Endothelial cell (in vitro differentiated cells): ENCODE data around the gene ZC2HC1C. TPM values are rescaled to one million over a fixed set of nuclear protein-coding genes. Genes with fewer than 3 reads are reported as not detected.
A peak's percentile ranks its signal among the peaks of the same experiment; 100 is the strongest.

ENCODE experiments used
- DNase-seq: peaks from one replicate; pipeline ENCODE4 v3.0.0; 2021; ENCODE audit warnings: low spot score
- H3K27ac Mint-ChIP-seq: one replicate; pipeline ENCODE4 v1.8.0; 2021; ENCODE audit warnings: mixed read lengths, inconsistent platforms; ENCODE audit not compliant: unreplicated experiment
- H3K27me3 Mint-ChIP-seq: one replicate; pipeline ENCODE4 v1.8.0; 2021; ENCODE audit warnings: mild to moderate bottlenecking, moderate library complexity, mixed read lengths, inconsistent platforms; ENCODE audit not compliant: unreplicated experiment
- H3K36me3 Mint-ChIP-seq: one replicate; pipeline ENCODE4 v1.8.0; 2021; ENCODE audit warnings: mild to moderate bottlenecking, low read depth, mixed read lengths, inconsistent platforms; ENCODE audit not compliant: unreplicated experiment
- H3K4me1 Mint-ChIP-seq: one replicate; pipeline ENCODE4 v1.8.0; 2021; ENCODE audit warnings: mild to moderate bottlenecking, mixed read lengths, inconsistent platforms; ENCODE audit not compliant: unreplicated experiment
- H3K4me3 Mint-ChIP-seq: one replicate; pipeline ENCODE4 v1.8.0; 2021; ENCODE audit warnings: mild to moderate bottlenecking, mixed read lengths, inconsistent platforms; ENCODE audit not compliant: unreplicated experiment
- H3K9me3 Mint-ChIP-seq: one replicate; pipeline ENCODE4 v1.8.0; 2021; ENCODE audit warnings: mixed read lengths, inconsistent platforms; ENCODE audit not compliant: unreplicated experiment
- CTCF ChIP-seq: fragments of 200-600 bp; sonication (generic); IDR thresholded peaks from one replicate; pipeline ENCODE4 v1.5.0; 2021; ENCODE audit warnings: antibody characterized with exemption; ENCODE audit not compliant: unreplicated experiment
- total RNA-seq: library from RNA; stranded (reverse); fragmentation: NEBNext Ultra II Directional; extraction: Animal tissue kit (Norgen Biotek cat#: 25700); gene quantifications from one replicate; pipeline ENCODE4 v1.2.1, GENCODE V29; 2021; ENCODE audit not compliant: unreplicated experiment

Gene ZC2HC1C
- total RNA-seq, 1 donor from 2014 or later: 1.6 TPM

DNA sequence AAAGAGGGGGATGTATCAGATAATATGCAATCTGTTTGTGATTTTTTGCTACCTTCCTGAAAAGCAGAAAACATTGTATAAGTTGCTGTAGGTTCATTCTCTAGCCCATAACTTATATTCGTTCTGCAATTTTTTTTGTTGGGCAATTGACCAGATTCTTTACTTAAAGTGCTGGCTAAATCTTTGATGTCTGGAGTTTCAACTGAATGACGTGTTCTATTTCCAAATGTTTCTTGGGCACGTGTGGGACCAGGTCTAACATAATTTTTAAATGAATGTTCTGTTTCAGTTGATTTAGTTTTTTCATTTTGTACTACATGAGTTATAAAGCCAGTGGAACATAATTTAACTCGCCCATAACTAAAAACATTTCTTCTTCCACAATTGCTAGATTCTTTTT lies 21.9 kb upstream of the ZC2HC1C start:
- Mint-ChIP-seq H3K4me3 (no peak overlapping the region), H3K27ac (no peak overlapping the region), H3K36me3 (no peaks in the 10 kb centered on the region), H3K27me3 (peaks cover 3% of the 10 kb centered on the region), H3K4me1 (peaks cover 5% of the 10 kb centered on the region), H3K9me3 (no peaks in the 10 kb centered on the region)
- no peak for DNase-seq
- no peak for TF ChIP-seq CTCF

DNA sequence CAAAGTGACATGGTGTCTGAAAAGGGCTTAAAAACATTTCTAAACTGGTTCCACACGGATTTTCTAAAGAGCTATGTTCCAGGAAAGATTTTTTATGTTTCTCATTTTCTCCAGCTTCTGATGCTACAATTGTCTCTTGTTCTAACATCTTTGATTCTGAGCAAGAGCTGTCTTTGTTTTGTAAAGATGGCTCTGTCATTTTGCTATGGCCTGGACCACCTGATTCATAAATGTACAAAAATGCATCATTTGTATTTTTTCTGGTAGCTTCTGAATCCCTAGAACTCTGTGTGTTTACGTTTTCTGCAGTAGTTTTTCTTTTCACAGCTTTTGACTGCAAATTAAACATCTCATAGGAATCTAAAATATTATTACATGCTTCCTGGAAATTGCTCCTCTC lies 21.3 kb upstream of the ZC2HC1C start:
- H3K36me3 Mint-ChIP-seq: no peaks in the 10 kb centered on the region
- peaks cover 5% of the 10 kb centered on the region for H3K4me1 Mint-ChIP-seq
- DNase-seq: no peak
- H3K27ac Mint-ChIP-seq: no peak overlapping the region
- H3K4me3 Mint-ChIP-seq: no peak overlapping the region
- no peaks in the 10 kb centered on the region for H3K9me3 Mint-ChIP-seq
- no peak for TF ChIP-seq CTCF
- peaks cover 3% of the 10 kb centered on the region for H3K27me3 Mint-ChIP-seq

DNA sequence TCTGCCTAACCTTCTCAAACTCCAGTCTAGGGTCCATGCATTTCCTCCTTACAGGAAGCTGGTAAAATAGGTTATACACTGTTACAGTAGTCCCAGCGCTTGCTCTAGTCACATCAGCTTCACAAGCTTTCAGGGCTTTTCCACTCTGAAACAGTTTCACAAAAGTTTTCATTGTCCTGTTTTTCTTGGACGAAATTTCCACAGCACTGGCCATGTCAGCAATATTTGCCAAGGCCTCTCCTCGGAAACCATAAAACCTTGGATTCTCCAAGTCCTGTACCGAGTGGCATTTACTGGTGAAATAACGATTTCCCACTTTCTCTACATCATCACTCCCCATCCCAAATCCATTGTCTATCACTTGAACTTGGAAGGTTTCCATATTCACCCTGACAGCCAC lies 20.3 kb upstream of the ZC2HC1C start:
- H3K4me3 Mint-ChIP-seq: no peak overlapping the region
- H3K4me1 Mint-ChIP-seq: peaks cover 5% of the 10 kb centered on the region
- no peak for TF ChIP-seq CTCF
- no peak for DNase-seq
- H3K27ac Mint-ChIP-seq: no peak overlapping the region
- no peaks in the 10 kb centered on the region for H3K36me3 Mint-ChIP-seq
- peaks cover 3% of the 10 kb centered on the region for H3K27me3 Mint-ChIP-seq
- H3K9me3 Mint-ChIP-seq: no peaks in the 10 kb centered on the region

DNA sequence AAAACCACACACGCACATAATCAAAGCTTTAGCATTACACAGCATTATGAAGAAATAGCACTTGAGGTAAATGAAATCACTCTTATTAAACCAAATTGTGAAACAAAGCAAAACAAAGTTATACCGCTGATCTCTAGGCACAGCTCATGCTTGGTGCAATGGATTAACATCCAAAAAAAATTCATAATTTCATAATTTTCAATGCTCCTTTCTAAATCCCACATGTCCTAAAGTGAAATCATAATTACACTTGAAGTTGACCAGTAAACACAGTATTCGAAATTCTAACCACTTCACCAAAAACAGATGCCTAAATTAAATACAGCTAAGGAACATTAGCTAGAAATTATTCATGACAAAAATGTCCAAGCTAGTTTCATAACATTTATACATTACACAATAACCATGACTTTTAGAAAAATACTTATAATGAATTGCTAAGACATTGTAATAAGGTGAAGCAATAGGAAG lies 19.7 kb upstream of the ZC2HC1C start:
- H3K27ac Mint-ChIP-seq: no peak overlapping the region
- H3K9me3 Mint-ChIP-seq: no peaks in the 10 kb centered on the region
- no peak for TF ChIP-seq CTCF
- peaks cover 5% of the 10 kb centered on the region for H3K4me1 Mint-ChIP-seq
- H3K36me3 Mint-ChIP-seq: no peaks in the 10 kb centered on the region
- DNase-seq: no peak
- H3K4me3 Mint-ChIP-seq: peak overlapping the region; percentile 7
- peaks cover 3% of the 10 kb centered on the region for H3K27me3 Mint-ChIP-seq

GRCh38 chr14:75050852-75051555 lies 18.4 kb upstream of the ZC2HC1C start, which contains the start of gene MLH3:
TSS of gene MLH3 (minus strand) at chr14:75051467. CDS start at chr14:75049655, 1,812 bp downstream.
- DNase-seq: peak; percentile 83
- no peaks in the 10 kb centered on the region for H3K36me3 Mint-ChIP-seq
- peak within 1 kb of the TSS; percentile 93 for H3K4me3 Mint-ChIP-seq
- no peak for TF ChIP-seq CTCF
- peaks cover 5% of the 10 kb centered on the region for H3K4me1 Mint-ChIP-seq
- no peaks in the 10 kb centered on the region for H3K9me3 Mint-ChIP-seq
- H3K27me3 Mint-ChIP-seq: peaks cover 3% of the 10 kb centered on the region
- peak within 1 kb of the TSS; percentile 88 for H3K27ac Mint-ChIP-seq
